ENCODE results near the gene MTOR.

Gene MTOR

DNA sequence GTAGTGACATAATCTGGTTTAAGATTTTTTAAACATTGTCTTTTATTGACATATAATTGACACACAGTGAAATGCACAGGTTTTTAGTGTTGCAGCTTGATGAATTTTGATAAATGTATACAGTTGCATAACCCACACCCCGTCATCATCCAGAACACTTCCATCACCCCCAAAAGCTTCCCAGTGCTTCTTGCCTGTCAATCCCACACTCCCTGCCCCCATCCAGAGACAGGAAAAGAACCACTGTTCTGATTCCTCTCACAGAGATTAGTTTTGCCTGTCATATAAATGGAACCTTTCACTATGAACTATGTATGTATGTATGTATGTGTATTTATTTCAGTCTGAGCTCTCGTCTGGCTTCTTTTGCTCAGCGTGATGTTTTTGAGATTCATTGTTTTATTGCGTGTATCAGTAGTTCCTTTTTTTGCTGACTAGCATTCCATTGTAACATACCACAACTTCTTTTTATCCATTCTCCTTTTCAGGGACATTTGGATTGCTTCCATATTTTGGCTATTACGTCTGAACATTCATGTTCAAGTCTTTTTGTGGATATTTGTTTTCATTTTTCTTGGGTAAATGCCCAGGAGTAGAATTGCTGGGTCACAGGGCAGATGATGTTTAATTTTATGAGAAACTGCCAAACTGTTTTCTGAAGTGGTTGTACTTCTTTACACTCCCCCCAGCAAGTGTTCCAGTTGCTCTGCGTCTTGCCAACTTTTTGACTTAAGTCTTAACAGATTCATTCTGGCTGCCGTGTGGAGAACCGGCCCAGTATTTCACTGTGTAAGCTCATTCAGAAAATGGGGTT lies 19.4 kb upstream of the MTOR start:
- Histone ChIP-seq H3K27ac (no peak overlapping the region), H2AFZ (no peak overlapping the region), H3K79me2 (peaks cover 7% of the 10 kb centered on the region), H3K4me3 (ENCODE audit: low read depth, low read length) (no peak overlapping the region), H3K4me1 (no peaks in the 10 kb centered on the region), H3K27me3 (ENCODE audit: control insufficient read depth, insufficient read depth, low read length) (no peaks in the 10 kb centered on the region), H3K36me3 (ENCODE audit: control insufficient read depth, insufficient read depth, low read length) (no peaks in the 10 kb centered on the region), H3K9ac (no peak overlapping the region), H3K9me3 (ENCODE audit: control insufficient read depth, low read length) (no peaks in the 10 kb centered on the region), H3K4me2 (ENCODE audit: low read length) (no peak overlapping the region)
- TF ChIP-seq, protein P1, sequence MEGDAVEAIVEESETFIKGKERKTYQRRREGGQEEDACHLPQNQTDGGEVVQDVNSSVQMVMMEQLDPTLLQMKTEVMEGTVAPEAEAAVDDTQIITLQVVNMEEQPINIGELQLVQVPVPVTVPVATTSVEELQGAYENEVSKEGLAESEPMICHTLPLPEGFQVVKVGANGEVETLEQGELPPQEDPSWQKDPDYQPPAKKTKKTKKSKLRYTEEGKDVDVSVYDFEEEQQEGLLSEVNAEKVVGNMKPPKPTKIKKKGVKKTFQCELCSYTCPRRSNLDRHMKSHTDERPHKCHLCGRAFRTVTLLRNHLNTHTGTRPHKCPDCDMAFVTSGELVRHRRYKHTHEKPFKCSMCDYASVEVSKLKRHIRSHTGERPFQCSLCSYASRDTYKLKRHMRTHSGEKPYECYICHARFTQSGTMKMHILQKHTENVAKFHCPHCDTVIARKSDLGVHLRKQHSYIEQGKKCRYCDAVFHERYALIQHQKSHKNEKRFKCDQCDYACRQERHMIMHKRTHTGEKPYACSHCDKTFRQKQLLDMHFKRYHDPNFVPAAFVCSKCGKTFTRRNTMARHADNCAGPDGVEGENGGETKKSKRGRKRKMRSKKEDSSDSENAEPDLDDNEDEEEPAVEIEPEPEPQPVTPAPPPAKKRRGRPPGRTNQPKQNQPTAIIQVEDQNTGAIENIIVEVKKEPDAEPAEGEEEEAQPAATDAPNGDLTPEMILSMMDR (IDR thresholded peaks at IDR 0.05), result no peak

GRCh38 chr1:11280719-11281376 lies 18.5 kb upstream of the MTOR start:
- no peak overlapping the region for H3K4me2 ChIP-seq (ENCODE audit: low read length)
- no peaks in the 10 kb centered on the region for H3K36me3 ChIP-seq (ENCODE audit: control insufficient read depth, insufficient read depth, low read length)
- no peaks in the 10 kb centered on the region for H3K9me3 ChIP-seq (ENCODE audit: control insufficient read depth, low read length)
- no peaks in the 10 kb centered on the region for H3K4me1 ChIP-seq
- no peaks in the 10 kb centered on the region for H3K27me3 ChIP-seq (ENCODE audit: control insufficient read depth, insufficient read depth, low read length)
- peaks cover 7% of the 10 kb centered on the region for H3K79me2 ChIP-seq
- H3K4me3 ChIP-seq (ENCODE audit: low read depth, low read length), result no peak overlapping the region
- H2AFZ ChIP-seq, result no peak overlapping the region
- TF ChIP-seq, protein P1 (IDR thresholded peaks at IDR 0.05), result no peak
- H3K27ac ChIP-seq, result no peak overlapping the region
- no peak overlapping the region for H3K9ac ChIP-seq

- Histone ChIP-seq H3K9me3 (ENCODE audit: control insufficient read depth, low read length) (no peaks in the 10 kb centered on the region), H3K4me3 (ENCODE audit: low read depth, low read length) (no peak overlapping the region), H3K27me3 (ENCODE audit: control insufficient read depth, insufficient read depth, low read length) (no peaks in the 10 kb centered on the region), H3K4me1 (no peaks in the 10 kb centered on the region), H3K27ac (no peak overlapping the region), H2AFZ (no peak overlapping the region), H3K79me2 (peaks cover 7% of the 10 kb centered on the region), H3K9ac (no peak overlapping the region), H3K4me2 (ENCODE audit: low read length) (no peak overlapping the region), H3K36me3 (ENCODE audit: control insufficient read depth, insufficient read depth, low read length) (no peaks in the 10 kb centered on the region)
- TF ChIP-seq, protein P1 (IDR thresholded peaks at IDR 0.05), result no peak
These were observed 17.3 kb upstream of the MTOR start for GRCh38 chr1:11279630-11280029.

- Histone ChIP-seq H3K4me1 (no peaks in the 10 kb centered on the region), H3K4me2 (ENCODE audit: low read length) (no peak overlapping the region)
- TF ChIP-seq, protein P1 (IDR thresholded peaks at IDR 0.05), result no peak
These were observed 16.8 kb upstream of the MTOR start for GRCh38 chr1:11279152-11279551.

More at GRCh38 chr1:11279152-11279551, 16.8 kb upstream of the MTOR start:
- no peaks in the 10 kb centered on the region for H3K9me3 ChIP-seq (ENCODE audit: control insufficient read depth, low read length)
- H3K4me3 ChIP-seq (ENCODE audit: low read depth, low read length), result no peak overlapping the region
- no peaks in the 10 kb centered on the region for H3K36me3 ChIP-seq (ENCODE audit: control insufficient read depth, insufficient read depth, low read length)
- no peak overlapping the region for H3K27ac ChIP-seq
- H3K27me3 ChIP-seq (ENCODE audit: control insufficient read depth, insufficient read depth, low read length), result no peaks in the 10 kb centered on the region
- no peak overlapping the region for H2AFZ ChIP-seq
- no peak overlapping the region for H3K9ac ChIP-seq
- peaks cover 10% of the 10 kb centered on the region for H3K79me2 ChIP-seq

All from parathyroid adenoma (tissue), 2 donors.